DOHH2 (cell line): ENCODE data around the gene LMNB1.
A peak's percentile ranks its signal among the peaks of the same experiment; 100 is the strongest.

Experiments
- H3F3A ChIP-seq: fragments of 200-600 bp; sonication (generic), shearing (Covaris generic); 2 replicates; pipeline ENCODE4 v1.6.0; 2016; ENCODE audit warnings: antibody characterized with exemption, mild to moderate bottlenecking; ENCODE audit not compliant: control insufficient read depth, insufficient read depth
- H3K27ac ChIP-seq: fragments of 200-600 bp; sonication (generic); 2 replicates; pipeline ENCODE4 v1.5.1; 2014; ENCODE audit warnings: low read depth, mild to moderate bottlenecking, low read length, moderate library complexity
- H3K27me3 ChIP-seq: fragments of 200-600 bp; sonication (generic); 2 replicates; pipeline ENCODE4 v1.6.1; 2014; ENCODE audit warnings: mild to moderate bottlenecking, low read length, mixed read lengths; ENCODE audit not compliant: control insufficient read depth
- H3K36me3 ChIP-seq: fragments of 200-600 bp; sonication (generic); 2 replicates; pipeline ENCODE4 v1.6.1; 2014; ENCODE audit warnings: mild to moderate bottlenecking, low read length, moderate library complexity, mixed read lengths; ENCODE audit not compliant: control insufficient read depth
- H3K4me1 ChIP-seq: fragments of 200-600 bp; sonication (generic); 2 replicates; pipeline ENCODE4 v1.6.1; 2014; ENCODE audit warnings: mild to moderate bottlenecking, low read length, mixed read lengths; ENCODE audit not compliant: control insufficient read depth
- H3K4me2 ChIP-seq: fragments of 200-600 bp; sonication (generic); 2 replicates; pipeline ENCODE4 v1.6.0; 2014; ENCODE audit warnings: mild to moderate bottlenecking, low read length, moderate library complexity
- H3K4me3 ChIP-seq: fragments of 200-600 bp; sonication (generic); 2 replicates; pipeline ENCODE4 v1.5.1; 2014; ENCODE audit warnings: mild to moderate bottlenecking, low read length, mixed read lengths
- H3K79me2 ChIP-seq: fragments of 200-600 bp; sonication (generic); 2 replicates; pipeline ENCODE4 v1.6.1; 2014; ENCODE audit warnings: mild to moderate bottlenecking, low read length, mixed read lengths; ENCODE audit not compliant: control insufficient read depth
- H3K9me2 ChIP-seq: fragments of 200-600 bp; sonication (generic); replicated peaks from 2 replicates; pipeline ENCODE4 v1.6.1; 2014; ENCODE audit warnings: mild to moderate bottlenecking, low read length, mixed read lengths; ENCODE audit not compliant: control insufficient read depth
- H3K9me3 ChIP-seq: fragments of 200-600 bp; sonication (generic); 2 replicates; pipeline ENCODE4 v1.6.1; 2014; ENCODE audit warnings: antibody characterized with exemption, low read length, mixed read lengths; ENCODE audit not compliant: control insufficient read depth, insufficient read depth
- H4K20me1 ChIP-seq: fragments of 200-600 bp; sonication (generic); 2 replicates; pipeline ENCODE4 v1.6.0; 2014; ENCODE audit warnings: low read depth, mild to moderate bottlenecking, antibody characterized with exemption, low read length, moderate library complexity; ENCODE audit not compliant: control insufficient read depth, insufficient read depth
- EZH2phosphoT487 ChIP-seq: fragments of 200-600 bp; sonication (generic); IDR thresholded peaks from 2 replicates; pipeline ENCODE4 v1.6.1; 2017; ENCODE audit warnings: borderline replicate concordance, mild to moderate bottlenecking, antibody characterized with exemption, low read length, moderate library complexity, mixed read lengths
- TF ChIP-seq, protein P1 (sequence below): fragments of 200-600 bp; sonication (generic); IDR thresholded peaks from one replicate; pipeline ENCODE4 v1.5.1; 2014; ENCODE audit warnings: antibody characterized with exemption, mild to moderate bottlenecking, low read depth, low read length; ENCODE audit not compliant: poor library complexity, severe bottlenecking

LMNB1 gene

DNA sequence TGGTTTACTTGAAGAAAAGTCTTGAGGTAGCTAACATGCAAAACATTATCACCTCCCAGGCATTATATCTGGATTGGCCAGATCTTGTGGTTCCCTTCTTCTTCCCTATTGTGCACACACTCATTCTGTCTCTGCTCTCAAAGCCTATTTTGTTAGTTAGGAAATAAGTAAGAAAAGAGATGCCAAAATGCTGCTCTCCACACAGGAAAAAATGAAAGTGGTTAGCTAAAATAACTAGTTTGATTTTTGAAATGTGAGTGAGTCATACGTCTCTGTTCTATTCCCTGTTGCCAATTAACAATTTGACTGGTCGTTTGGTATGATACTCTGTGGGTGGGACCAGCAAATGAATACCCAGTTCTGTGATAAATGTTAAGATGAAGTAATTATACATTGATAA lies 28.1 kb downstream of the LMNB1 start:
- H3K27me3 ChIP-seq, result no peaks in the 10 kb centered on the region
- H3K4me2 ChIP-seq, result no peak overlapping the region
- peaks cover 99% of the 10 kb centered on the region for H3K79me2 ChIP-seq
- no peaks in the 10 kb centered on the region for H3K9me2 ChIP-seq
- H3K4me1 ChIP-seq, result peaks cover 92% of the 10 kb centered on the region
- TF ChIP-seq EZH2phosphoT487, result no peak
- no peak overlapping the region for H3K4me3 ChIP-seq
- no peaks in the 10 kb centered on the region for H3K9me3 ChIP-seq
- H3K36me3 ChIP-seq, result peaks cover 68% of the 10 kb centered on the region
- no peak overlapping the region for H3K27ac ChIP-seq
- H3F3A ChIP-seq, result peaks cover 46% of the 10 kb centered on the region
- H4K20me1 ChIP-seq, result peaks cover 22% of the 10 kb centered on the region; the same call in 1 of the 2 replicates

DNA sequence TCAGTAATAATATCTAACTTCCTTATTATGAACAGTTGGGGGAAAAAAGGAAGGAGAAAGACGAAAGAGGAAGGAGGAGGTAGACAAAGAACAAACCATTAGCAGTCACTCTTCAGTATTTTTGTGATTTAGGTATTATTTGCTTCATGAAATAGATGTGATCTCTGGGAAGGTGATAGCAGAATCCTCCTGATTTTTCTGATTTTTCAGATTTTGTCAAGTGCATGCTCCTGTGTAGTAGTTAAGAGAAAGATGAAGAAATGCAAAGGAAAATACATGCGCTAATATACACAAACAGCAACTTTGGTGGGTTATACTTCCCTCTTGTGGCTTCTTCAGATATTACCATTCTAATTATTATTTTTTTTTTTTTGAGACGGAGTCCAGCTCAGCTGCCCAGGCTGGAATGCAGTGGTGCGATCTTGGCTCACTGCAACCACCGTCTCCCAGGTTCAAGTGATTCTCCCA lies 31.6 kb downstream of the LMNB1 start:
- Histone ChIP-seq H3K36me3 (peaks cover 90% of the 10 kb centered on the region), H3K27ac (peak overlapping the region; percentile 71), H3K27me3 (no peaks in the 10 kb centered on the region), H3K79me2 (peaks cover 96% of the 10 kb centered on the region), H3K4me3 (peak overlapping the region; percentile 20; the same call in 1 of the 2 replicates), H3K4me2 (peak overlapping the region; percentile 58), H4K20me1 (peaks cover 12% of the 10 kb centered on the region; the same call in 1 of the 2 replicates), H3K9me3 (no peaks in the 10 kb centered on the region), H3F3A (peaks cover 42% of the 10 kb centered on the region), H3K4me1 (peaks cover 70% of the 10 kb centered on the region), H3K9me2 (no peaks in the 10 kb centered on the region)
- TF ChIP-seq, protein P1, sequence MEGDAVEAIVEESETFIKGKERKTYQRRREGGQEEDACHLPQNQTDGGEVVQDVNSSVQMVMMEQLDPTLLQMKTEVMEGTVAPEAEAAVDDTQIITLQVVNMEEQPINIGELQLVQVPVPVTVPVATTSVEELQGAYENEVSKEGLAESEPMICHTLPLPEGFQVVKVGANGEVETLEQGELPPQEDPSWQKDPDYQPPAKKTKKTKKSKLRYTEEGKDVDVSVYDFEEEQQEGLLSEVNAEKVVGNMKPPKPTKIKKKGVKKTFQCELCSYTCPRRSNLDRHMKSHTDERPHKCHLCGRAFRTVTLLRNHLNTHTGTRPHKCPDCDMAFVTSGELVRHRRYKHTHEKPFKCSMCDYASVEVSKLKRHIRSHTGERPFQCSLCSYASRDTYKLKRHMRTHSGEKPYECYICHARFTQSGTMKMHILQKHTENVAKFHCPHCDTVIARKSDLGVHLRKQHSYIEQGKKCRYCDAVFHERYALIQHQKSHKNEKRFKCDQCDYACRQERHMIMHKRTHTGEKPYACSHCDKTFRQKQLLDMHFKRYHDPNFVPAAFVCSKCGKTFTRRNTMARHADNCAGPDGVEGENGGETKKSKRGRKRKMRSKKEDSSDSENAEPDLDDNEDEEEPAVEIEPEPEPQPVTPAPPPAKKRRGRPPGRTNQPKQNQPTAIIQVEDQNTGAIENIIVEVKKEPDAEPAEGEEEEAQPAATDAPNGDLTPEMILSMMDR, result peak; percentile 60
- no peak for TF ChIP-seq EZH2phosphoT487

DNA sequence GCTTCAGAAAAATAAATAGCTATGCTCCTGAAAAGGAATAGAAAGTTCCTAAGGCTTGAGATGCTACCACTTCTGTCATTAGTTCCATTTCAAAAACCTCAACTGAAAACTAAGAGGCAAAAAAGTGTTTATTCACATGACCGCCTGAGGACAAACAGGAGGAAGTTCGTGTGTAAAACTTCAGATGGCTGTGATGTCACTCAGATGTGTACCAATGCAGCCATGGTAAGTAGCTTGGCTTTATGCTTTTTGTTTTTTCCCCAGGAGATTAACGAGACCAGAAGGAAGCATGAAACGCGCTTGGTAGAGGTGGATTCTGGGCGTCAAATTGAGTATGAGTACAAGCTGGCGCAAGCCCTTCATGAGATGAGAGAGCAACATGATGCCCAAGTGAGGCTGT lies 33.0 kb downstream of the LMNB1 start:
- H3K27ac ChIP-seq, result no peak overlapping the region
- no peaks in the 10 kb centered on the region for H3K9me2 ChIP-seq
- H3K4me2 ChIP-seq, result no peak overlapping the region
- H3K9me3 ChIP-seq, result no peaks in the 10 kb centered on the region
- H3K36me3 ChIP-seq, result peaks cover 92% of the 10 kb centered on the region
- H3K4me3 ChIP-seq, result no peak overlapping the region
- TF ChIP-seq, protein P1, result no peak
- TF ChIP-seq EZH2phosphoT487, result no peak
- peaks cover 34% of the 10 kb centered on the region for H3F3A ChIP-seq
- peaks cover 96% of the 10 kb centered on the region for H3K79me2 ChIP-seq
- H4K20me1 ChIP-seq, result peaks cover 8% of the 10 kb centered on the region; the same call in 1 of the 2 replicates
- H3K27me3 ChIP-seq, result no peaks in the 10 kb centered on the region
- peaks cover 56% of the 10 kb centered on the region for H3K4me1 ChIP-seq

DNA sequence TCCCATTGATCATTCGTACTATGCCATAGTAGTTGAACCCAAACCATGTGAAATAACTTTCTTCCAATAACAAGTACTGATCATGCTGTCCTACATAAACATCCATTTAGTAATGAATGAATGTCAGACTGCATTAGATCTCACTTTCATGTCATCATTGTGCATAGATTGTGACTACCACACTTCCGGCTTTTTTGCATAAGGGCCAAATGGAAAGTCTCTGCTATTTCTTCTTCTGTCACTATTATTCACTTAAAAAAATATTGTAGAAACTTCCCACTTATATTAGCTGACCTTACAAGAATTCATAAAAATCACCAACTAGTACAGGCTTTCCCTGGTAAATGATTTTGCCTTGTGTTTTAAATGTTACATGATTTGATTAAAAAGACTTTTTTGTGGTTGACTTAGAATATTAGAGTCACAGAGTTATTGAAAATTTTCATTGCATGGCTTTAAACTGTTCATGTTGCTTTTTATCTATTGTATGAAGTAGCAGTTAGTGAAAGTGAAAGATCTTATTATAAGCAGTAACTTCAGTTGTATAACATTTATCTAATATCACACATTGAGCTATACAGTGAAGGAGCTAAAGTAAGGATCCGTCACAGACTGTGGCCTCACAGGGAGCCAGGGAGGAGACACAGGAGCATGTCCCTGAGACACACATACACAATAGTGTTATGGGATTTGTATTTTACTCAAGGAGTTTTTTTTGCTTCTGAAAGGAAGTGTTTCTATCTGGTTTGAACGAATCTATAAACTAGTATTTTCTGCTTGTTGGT lies 33.9 kb downstream of the LMNB1 start:
- no peaks in the 10 kb centered on the region for H3K9me2 ChIP-seq
- H3K27me3 ChIP-seq, result no peaks in the 10 kb centered on the region
- H3K27ac ChIP-seq, result no peak overlapping the region
- peaks cover 33% of the 10 kb centered on the region for H3F3A ChIP-seq
- peaks cover 48% of the 10 kb centered on the region for H3K4me1 ChIP-seq
- peaks cover 92% of the 10 kb centered on the region for H3K36me3 ChIP-seq
- H3K4me2 ChIP-seq, result no peak overlapping the region
- TF ChIP-seq, protein P1, result no peak
- no peak for TF ChIP-seq EZH2phosphoT487
- H3K79me2 ChIP-seq, result peaks cover 94% of the 10 kb centered on the region
- peaks cover 8% of the 10 kb centered on the region; the same call in 1 of the 2 replicates for H4K20me1 ChIP-seq
- H3K4me3 ChIP-seq, result no peak overlapping the region
- H3K9me3 ChIP-seq, result no peaks in the 10 kb centered on the region
